SK-N-SH treated with all-trans-retinoic acid at 6 μM for 48 hours (cell line): ENCODE data around the gene SPINK2.

Experiments
- ATAC-seq: fragments of 200-7000 bp; cut with Tn5 transposase; 3 replicates; pipeline ENCODE4 v1.9.1; 2020; ENCODE audit warnings: mild to moderate bottlenecking, moderate library complexity
- ARNTL ChIP-seq: fragments of 450-650 bp; formaldehyde crosslinking; IDR thresholded peaks from 2 replicates; pipeline ENCODE4 v1.5.0; 2020; ENCODE audit warnings: low read depth, mild to moderate bottlenecking, moderate library complexity, borderline replicate concordance
- BACH2 ChIP-seq: fragments of 250-450 bp; sonication (Bioruptor Pico); IDR thresholded peaks from 2 replicates; pipeline ENCODE4 v1.9.0; 2021; ENCODE audit warnings: mild to moderate bottlenecking, borderline replicate concordance
- CSDC2 ChIP-seq: fragments of 250-450 bp; sonication (Bioruptor Pico); IDR thresholded peaks from 2 replicates; pipeline ENCODE4 v1.5.0; 2020; ENCODE audit warnings: mild to moderate bottlenecking, moderate library complexity
- CSRNP3 ChIP-seq: fragments of 250-450 bp; sonication (Bioruptor Pico); IDR thresholded peaks from 2 replicates; pipeline ENCODE4 v1.5.1; 2021; ENCODE audit warnings: mild to moderate bottlenecking, moderate library complexity
- GLIS3 ChIP-seq: fragments of 250-450 bp; sonication (Bioruptor Pico); IDR thresholded peaks from 2 replicates; pipeline ENCODE4 v1.5.0; 2020; ENCODE audit warnings: mild to moderate bottlenecking, moderate library complexity
- ISL1 ChIP-seq: fragments of 250-450 bp; sonication (Bioruptor Pico); IDR thresholded peaks from 2 replicates; pipeline ENCODE4 v2.1.2; 2022; ENCODE audit warnings: mild to moderate bottlenecking, moderate library complexity
- OSR1 ChIP-seq: fragments of 250-450 bp; sonication (Bioruptor Pico); IDR thresholded peaks from 2 replicates; pipeline ENCODE4 v1.8.0; 2022; ENCODE audit warnings: moderate library complexity, mild to moderate bottlenecking, inconsistent platforms
- PPARA ChIP-seq: fragments of 250-450 bp; sonication (Bioruptor Pico); IDR thresholded peaks from 2 replicates; pipeline ENCODE4 v1.5.0; 2020; ENCODE audit warnings: mild to moderate bottlenecking, borderline replicate concordance
- RARB ChIP-seq: fragments of 250-450 bp; sonication (Bioruptor Pico); IDR thresholded peaks from 2 replicates; pipeline ENCODE4 v1.8.0; 2021; ENCODE audit warnings: mild to moderate bottlenecking, moderate library complexity
- SNAI2 ChIP-seq: fragments of 250-450 bp; sonication (Bioruptor Pico); IDR thresholded peaks from 2 replicates; pipeline ENCODE4 v1.5.0; 2020; ENCODE audit warnings: mild to moderate bottlenecking, moderate library complexity
- TCF4 ChIP-seq: fragments of 250-450 bp; sonication (Bioruptor Pico); IDR thresholded peaks from 2 replicates; pipeline ENCODE4 v1.8.0; 2021; ENCODE audit warnings: mild to moderate bottlenecking, moderate library complexity, borderline replicate concordance
- TOX ChIP-seq: fragments of 250-450 bp; sonication (Bioruptor Pico); IDR thresholded peaks from 2 replicates; pipeline ENCODE4 v1.8.0; 2021; ENCODE audit warnings: mild to moderate bottlenecking, moderate library complexity, borderline replicate concordance
- ZC3H10 ChIP-seq: fragments of 250-450 bp; sonication (Bioruptor Pico); IDR thresholded peaks from 2 replicates; pipeline ENCODE4 v1.5.1; 2021; ENCODE audit warnings: mild to moderate bottlenecking, moderate library complexity
- ZFP30 ChIP-seq: fragments of 450-650 bp; formaldehyde crosslinking; IDR thresholded peaks from 2 replicates; pipeline ENCODE4 v1.5.0; 2022; ENCODE audit warnings: mild to moderate bottlenecking, moderate library complexity
- ZNF565 ChIP-seq: fragments of 450-650 bp; formaldehyde crosslinking; conservative IDR thresholded peaks from 2 replicates; pipeline ENCODE4 v1.5.0; 2020; ENCODE audit warnings: low read depth, mild to moderate bottlenecking, moderate library complexity
- ZNF70 ChIP-seq: fragments of 450-650 bp; formaldehyde crosslinking; IDR thresholded peaks from 2 replicates; pipeline ENCODE4 v1.5.0; 2020; ENCODE audit warnings: mild to moderate bottlenecking, moderate library complexity
- ZNF8 ChIP-seq: fragments of 450-650 bp; formaldehyde crosslinking; IDR thresholded peaks from 2 replicates; pipeline ENCODE4 v1.5.0; 2020; ENCODE audit warnings: mild to moderate bottlenecking, moderate library complexity
- TF ChIP-seq, protein P1 (sequence below): fragments of 250-450 bp; sonication (Bioruptor Pico); IDR thresholded peaks from 2 replicates; pipeline ENCODE4 v1.5.1; 2020; ENCODE audit warnings: low read depth, mild to moderate bottlenecking, moderate library complexity
- TF ChIP-seq, protein P2 (sequence below): fragments of 250-450 bp; sonication (Bioruptor Pico); IDR thresholded peaks from 2 replicates; pipeline ENCODE4 v1.5.0; 2020; ENCODE audit warnings: mild to moderate bottlenecking, moderate library complexity
- TF ChIP-seq, protein P3 (sequence below): fragments of 250-450 bp; sonication (Bioruptor Pico); IDR thresholded peaks from 2 replicates; pipeline ENCODE4 v1.8.0; 2021; ENCODE audit warnings: low read depth, mild to moderate bottlenecking, moderate library complexity, borderline replicate concordance

Gene SPINK2

DNA sequence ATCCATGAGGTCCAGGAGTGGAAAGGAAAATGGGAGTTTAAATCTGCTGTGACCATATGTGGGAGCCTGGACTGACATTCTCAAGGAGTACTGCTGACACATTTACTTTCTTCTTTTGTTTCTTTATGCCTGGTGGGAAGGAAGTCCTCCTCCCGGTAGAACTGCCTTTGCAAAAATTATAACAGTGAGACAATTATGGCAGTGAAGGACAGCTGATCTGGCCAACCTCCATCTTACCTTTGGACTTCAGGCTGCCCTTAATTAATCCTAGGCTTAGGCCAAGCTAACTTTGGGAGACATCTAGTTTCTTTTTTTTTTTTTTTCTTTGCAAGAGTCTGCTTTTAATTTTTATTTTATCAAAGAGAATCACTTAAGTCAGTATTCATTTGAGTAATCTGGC is 61.3 kb downstream of the SPINK2 start:
- ATAC-seq = no peak
- TF ChIP-seq TOX (CRISPR knock-in tag) = no peak
- TF ChIP-seq PPARA = no peak
- TF ChIP-seq, protein P1, sequence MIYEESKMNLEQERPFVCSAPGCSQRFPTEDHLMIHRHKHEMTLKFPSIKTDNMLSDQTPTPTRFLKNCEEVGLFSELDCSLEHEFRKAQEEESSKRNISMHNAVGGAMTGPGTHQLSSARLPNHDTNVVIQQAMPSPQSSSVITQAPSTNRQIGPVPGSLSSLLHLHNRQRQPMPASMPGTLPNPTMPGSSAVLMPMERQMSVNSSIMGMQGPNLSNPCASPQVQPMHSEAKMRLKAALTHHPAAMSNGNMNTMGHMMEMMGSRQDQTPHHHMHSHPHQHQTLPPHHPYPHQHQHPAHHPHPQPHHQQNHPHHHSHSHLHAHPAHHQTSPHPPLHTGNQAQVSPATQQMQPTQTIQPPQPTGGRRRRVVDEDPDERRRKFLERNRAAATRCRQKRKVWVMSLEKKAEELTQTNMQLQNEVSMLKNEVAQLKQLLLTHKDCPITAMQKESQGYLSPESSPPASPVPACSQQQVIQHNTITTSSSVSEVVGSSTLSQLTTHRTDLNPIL = no peak
- TF ChIP-seq CSRNP3 (CRISPR knock-in tag) = no peak
- no peak for TF ChIP-seq ZNF8 (CRISPR knock-in tag)
- TF ChIP-seq ARNTL (CRISPR knock-in tag) = no peak
- TF ChIP-seq TCF4 (CRISPR knock-in tag) = no peak
- TF ChIP-seq GLIS3 = no peak
- TF ChIP-seq OSR1 (CRISPR knock-in tag) = no peak
- no peak for TF ChIP-seq BACH2
- TF ChIP-seq CSDC2 = no peak
- no peak for TF ChIP-seq ZC3H10
- no peak for TF ChIP-seq ZFP30
- TF ChIP-seq, protein P2, sequence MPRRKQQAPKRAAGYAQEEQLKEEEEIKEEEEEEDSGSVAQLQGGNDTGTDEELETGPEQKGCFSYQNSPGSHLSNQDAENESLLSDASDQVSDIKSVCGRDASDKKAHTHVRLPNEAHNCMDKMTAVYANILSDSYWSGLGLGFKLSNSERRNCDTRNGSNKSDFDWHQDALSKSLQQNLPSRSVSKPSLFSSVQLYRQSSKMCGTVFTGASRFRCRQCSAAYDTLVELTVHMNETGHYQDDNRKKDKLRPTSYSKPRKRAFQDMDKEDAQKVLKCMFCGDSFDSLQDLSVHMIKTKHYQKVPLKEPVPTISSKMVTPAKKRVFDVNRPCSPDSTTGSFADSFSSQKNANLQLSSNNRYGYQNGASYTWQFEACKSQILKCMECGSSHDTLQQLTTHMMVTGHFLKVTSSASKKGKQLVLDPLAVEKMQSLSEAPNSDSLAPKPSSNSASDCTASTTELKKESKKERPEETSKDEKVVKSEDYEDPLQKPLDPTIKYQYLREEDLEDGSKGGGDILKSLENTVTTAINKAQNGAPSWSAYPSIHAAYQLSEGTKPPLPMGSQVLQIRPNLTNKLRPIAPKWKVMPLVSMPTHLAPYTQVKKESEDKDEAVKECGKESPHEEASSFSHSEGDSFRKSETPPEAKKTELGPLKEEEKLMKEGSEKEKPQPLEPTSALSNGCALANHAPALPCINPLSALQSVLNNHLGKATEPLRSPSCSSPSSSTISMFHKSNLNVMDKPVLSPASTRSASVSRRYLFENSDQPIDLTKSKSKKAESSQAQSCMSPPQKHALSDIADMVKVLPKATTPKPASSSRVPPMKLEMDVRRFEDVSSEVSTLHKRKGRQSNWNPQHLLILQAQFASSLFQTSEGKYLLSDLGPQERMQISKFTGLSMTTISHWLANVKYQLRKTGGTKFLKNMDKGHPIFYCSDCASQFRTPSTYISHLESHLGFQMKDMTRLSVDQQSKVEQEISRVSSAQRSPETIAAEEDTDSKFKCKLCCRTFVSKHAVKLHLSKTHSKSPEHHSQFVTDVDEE (CRISPR knock-in tag) = no peak
- TF ChIP-seq RARB (CRISPR knock-in tag) = no peak
- TF ChIP-seq, protein P3, sequence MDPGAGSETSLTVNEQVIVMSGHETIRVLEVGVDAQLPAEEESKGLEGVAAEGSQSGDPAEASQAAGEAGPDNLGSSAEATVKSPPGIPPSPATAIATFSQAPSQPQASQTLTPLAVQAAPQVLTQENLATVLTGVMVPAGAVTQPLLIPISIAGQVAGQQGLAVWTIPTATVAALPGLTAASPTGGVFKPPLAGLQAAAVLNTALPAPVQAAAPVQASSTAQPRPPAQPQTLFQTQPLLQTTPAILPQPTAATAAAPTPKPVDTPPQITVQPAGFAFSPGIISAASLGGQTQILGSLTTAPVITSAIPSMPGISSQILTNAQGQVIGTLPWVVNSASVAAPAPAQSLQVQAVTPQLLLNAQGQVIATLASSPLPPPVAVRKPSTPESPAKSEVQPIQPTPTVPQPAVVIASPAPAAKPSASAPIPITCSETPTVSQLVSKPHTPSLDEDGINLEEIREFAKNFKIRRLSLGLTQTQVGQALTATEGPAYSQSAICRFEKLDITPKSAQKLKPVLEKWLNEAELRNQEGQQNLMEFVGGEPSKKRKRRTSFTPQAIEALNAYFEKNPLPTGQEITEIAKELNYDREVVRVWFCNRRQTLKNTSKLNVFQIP (CRISPR knock-in tag) = no peak
- TF ChIP-seq ZNF70 (CRISPR knock-in tag) = no peak
- no peak for TF ChIP-seq ISL1 (CRISPR knock-in tag)
- TF ChIP-seq SNAI2 (CRISPR knock-in tag) = no peak
- TF ChIP-seq ZNF565 (CRISPR knock-in tag) = no peak
